A549 (cell line): ENCODE results near the gene FAM53B.

Source experiments
- CEBPB ChIP-seq, 2 experiments: fragments of >200 bp in 1 of 2; sonication (Bioruptor Twin) in 1 of 2; formaldehyde crosslinking in 1 of 2; IDR thresholded peaks; 2 replicates each; pipeline ENCODE4 v1.6.1; 2012 to 2016
- EP300 ChIP-seq, 2 experiments: fragments of >200 bp; sonication (Bioruptor Twin); formaldehyde crosslinking; IDR thresholded peaks; 2 replicates in 1 of 2; 3 replicates in 1 of 2; pipeline ENCODE4 v1.6.1; 2016 to 2017
- ESRRA ChIP-seq: fragments of 150-350 bp; IDR thresholded peaks from 2 replicates; pipeline ENCODE4 v1.6.1; 2014; ENCODE audit warnings: mild to moderate bottlenecking, low read length, borderline replicate concordance
- MAZ ChIP-seq: fragments of 150-350 bp; IDR thresholded peaks from 2 replicates; pipeline ENCODE4 v1.6.1; 2014; ENCODE audit warnings: antibody characterized with exemption, low read depth, low read length, borderline replicate concordance
- POLR2A ChIP-seq: IDR thresholded peaks from 2 replicates; pipeline ENCODE4 v1.6.1; 2012; ENCODE audit warnings: mild to moderate bottlenecking, low read length
- SMC3 ChIP-seq: fragments of >200 bp; sonication (Bioruptor Twin); formaldehyde crosslinking; IDR thresholded peaks from 3 replicates; pipeline ENCODE4 v1.6.1; 2018; ENCODE audit warnings: inconsistent platforms
- TF ChIP-seq, protein P1 (sequence below): fragments of >200 bp; sonication (Bioruptor Twin); formaldehyde crosslinking; IDR thresholded peaks from 3 replicates; pipeline ENCODE4 v1.5.1; 2016
- TF ChIP-seq, protein P2 (sequence below): IDR thresholded peaks from 2 replicates; pipeline ENCODE4 v1.6.1; 2012
- TF ChIP-seq, protein P3 (sequence below): IDR thresholded peaks from 2 replicates; pipeline ENCODE4 v1.6.1; 2012
- TF ChIP-seq, protein P4 (sequence below): fragments of 150-350 bp; IDR thresholded peaks from 2 replicates; pipeline ENCODE4 v1.6.1; 2014; ENCODE audit warnings: low read depth, mild to moderate bottlenecking, low read length

DNA sequence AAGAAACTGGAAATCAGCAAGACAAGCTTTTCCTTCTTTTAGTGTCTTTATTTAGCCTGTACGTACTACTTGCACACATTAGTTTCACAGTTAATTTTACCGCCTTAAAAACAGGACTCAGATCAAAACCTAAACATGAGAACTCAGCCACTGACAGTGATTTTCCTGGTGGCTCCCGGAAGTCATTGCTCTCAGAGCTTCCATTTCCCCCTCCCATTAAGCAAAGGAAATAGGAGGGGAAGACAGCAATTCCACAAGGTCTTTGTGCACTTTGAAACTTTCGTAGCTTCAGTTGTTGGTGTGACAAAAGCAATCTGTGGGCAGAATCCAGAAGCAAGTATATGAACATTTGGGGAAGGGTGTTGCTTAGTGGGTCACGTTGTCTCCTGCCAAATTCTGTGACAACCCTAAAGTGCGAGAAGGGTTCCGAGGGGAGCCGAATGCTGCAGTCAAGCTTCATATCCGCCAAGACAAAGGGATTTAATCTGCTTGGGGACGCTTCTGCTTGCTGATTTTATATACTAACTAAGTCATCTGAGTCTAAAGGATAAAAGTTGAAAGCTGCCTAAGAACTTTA lies 30.4 kb downstream of the FAM53B start:
- TF ChIP-seq, protein P1, sequence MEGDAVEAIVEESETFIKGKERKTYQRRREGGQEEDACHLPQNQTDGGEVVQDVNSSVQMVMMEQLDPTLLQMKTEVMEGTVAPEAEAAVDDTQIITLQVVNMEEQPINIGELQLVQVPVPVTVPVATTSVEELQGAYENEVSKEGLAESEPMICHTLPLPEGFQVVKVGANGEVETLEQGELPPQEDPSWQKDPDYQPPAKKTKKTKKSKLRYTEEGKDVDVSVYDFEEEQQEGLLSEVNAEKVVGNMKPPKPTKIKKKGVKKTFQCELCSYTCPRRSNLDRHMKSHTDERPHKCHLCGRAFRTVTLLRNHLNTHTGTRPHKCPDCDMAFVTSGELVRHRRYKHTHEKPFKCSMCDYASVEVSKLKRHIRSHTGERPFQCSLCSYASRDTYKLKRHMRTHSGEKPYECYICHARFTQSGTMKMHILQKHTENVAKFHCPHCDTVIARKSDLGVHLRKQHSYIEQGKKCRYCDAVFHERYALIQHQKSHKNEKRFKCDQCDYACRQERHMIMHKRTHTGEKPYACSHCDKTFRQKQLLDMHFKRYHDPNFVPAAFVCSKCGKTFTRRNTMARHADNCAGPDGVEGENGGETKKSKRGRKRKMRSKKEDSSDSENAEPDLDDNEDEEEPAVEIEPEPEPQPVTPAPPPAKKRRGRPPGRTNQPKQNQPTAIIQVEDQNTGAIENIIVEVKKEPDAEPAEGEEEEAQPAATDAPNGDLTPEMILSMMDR = no peak
- no peak for TF ChIP-seq SMC3
- TF ChIP-seq, protein P2, sequence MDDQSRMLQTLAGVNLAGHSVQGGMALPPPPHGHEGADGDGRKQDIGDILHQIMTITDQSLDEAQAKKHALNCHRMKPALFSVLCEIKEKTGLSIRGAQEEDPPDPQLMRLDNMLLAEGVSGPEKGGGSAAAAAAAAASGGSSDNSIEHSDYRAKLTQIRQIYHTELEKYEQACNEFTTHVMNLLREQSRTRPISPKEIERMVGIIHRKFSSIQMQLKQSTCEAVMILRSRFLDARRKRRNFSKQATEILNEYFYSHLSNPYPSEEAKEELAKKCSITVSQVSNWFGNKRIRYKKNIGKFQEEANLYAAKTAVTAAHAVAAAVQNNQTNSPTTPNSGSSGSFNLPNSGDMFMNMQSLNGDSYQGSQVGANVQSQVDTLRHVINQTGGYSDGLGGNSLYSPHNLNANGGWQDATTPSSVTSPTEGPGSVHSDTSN = no peak
- no peak for TF ChIP-seq MAZ
- TF ChIP-seq, protein P3, sequence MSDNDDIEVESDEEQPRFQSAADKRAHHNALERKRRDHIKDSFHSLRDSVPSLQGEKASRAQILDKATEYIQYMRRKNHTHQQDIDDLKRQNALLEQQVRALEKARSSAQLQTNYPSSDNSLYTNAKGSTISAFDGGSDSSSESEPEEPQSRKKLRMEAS = no peak
- TF ChIP-seq, protein P4, sequence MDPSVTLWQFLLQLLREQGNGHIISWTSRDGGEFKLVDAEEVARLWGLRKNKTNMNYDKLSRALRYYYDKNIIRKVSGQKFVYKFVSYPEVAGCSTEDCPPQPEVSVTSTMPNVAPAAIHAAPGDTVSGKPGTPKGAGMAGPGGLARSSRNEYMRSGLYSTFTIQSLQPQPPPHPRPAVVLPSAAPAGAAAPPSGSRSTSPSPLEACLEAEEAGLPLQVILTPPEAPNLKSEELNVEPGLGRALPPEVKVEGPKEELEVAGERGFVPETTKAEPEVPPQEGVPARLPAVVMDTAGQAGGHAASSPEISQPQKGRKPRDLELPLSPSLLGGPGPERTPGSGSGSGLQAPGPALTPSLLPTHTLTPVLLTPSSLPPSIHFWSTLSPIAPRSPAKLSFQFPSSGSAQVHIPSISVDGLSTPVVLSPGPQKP = no peak
- TF ChIP-seq ESRRA = no peak
- no peak for TF ChIP-seq POLR2A
- no peak for TF ChIP-seq CEBPB (IDR thresholded peaks at IDR 0.05)
- TF ChIP-seq EP300 (IDR thresholded peaks at IDR 0.05) = no peak
